Gastrocnemius medialis (tissue), 4 donors: ENCODE data around the gene SND1.

ENCODE experiments used
- CTCF ChIP-seq, 5 experiments: fragments of 450-650 bp in 3 of 5; fragments of 200-600 bp in 2 of 5; sonication (generic) in 2 of 5; IDR thresholded peaks in 4 of 5; conservative IDR thresholded peaks in 1 of 5; 1 replicate in 4 of 5; 2 replicates in 1 of 5; pipeline ENCODE4 v1.5.1; 2016 to 2019; ENCODE audit warnings: antibody characterized with exemption in 5 of 5, mild to moderate bottlenecking in 3 of 5, moderate library complexity in 3 of 5
- POLR2A ChIP-seq, 2 donors: fragments of 450-650 bp; IDR thresholded peaks; one replicate each; pipeline ENCODE4 v1.6.1; 2017; ENCODE audit warnings: antibody characterized with exemption in 2 of 2, mild to moderate bottlenecking in 2 of 2, moderate library complexity in 2 of 2

- TF ChIP-seq CTCF (IDR thresholded peaks at IDR 0.05 in 4 of 5, conservative IDR thresholded peaks at IDR 0.05 in 1 of 5) = no peak
- no peak for TF ChIP-seq POLR2A (IDR thresholded peaks at IDR 0.05)
Measured at GRCh38 chr7:128131731-128132130, 479.7 kb downstream of the SND1 start.
